LoVo (cell line): ENCODE results near the gene GGACT.

Experiments used
- DNase-seq: peaks from one replicate; pipeline ENCODE4 v3.0.0-alpha.2; 2016; ENCODE audit warnings: low spot score

Gene GGACT

GRCh38 chr13:100547791-100548201 lies 40.8 kb downstream of the GGACT start:
- DNase-seq, result no peak

GRCh38 chr13:100546713-100547405 lies 41.7 kb downstream of the GGACT start:
- DNase-seq, result no peak

DNA sequence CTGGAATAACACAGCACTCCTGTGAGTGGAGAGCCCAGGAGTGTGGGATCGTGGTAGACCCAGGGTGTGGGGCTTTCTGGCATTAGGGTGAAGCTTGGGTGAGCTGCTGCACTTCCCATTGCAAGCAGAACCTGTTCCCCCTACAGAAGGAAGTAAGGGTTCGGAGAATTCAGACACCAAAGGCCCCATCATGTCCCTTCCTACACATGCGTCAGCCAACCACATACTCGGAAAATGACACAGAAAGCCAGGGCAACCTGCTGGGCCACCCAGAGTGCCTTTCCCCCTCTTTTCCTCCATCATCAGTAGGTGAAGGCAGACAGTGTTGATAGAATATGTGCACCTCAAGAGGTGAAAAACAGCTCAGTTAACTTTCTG lies 42.9 kb downstream of the GGACT start:
- DNase-seq, result no peak

- no peak for DNase-seq
These were observed 43.5 kb downstream of the GGACT start for GRCh38 chr13:100544866-100545683.

DNA sequence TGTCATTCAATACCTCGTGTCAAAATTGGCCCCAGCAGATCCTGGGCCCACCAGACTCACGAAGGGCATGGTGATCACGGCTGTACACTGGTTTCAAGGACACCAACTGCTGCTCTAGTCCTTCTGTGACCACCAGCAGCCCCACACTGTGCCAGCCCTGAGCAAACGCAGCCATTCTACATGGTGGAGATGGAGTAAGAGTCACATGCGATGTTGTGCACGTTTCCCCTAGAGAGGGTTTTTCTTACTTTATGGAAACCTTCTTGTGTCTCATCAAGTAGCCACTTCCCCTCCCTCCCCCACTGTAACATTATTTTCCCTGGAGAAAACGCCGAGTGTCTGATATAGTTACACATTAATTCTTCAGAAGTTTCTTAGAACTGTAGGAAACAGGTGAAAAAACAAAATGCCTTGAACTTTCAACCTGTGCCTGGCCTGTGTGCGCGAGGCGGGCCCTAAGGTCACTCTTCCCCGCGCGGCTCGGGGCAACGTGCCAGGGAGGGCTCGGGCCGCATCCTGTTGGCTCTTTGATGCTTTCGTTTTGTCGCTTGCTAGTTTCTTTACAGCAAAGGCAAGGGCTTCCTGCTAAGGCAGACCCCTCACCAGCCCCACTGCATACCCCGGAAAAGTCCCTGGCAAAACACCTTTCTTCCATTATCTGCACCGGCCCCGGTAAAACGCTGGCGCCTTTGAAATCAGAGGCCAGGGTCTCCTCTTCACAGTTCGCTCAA lies 44.6 kb downstream of the GGACT start:
- no peak for DNase-seq

DNA sequence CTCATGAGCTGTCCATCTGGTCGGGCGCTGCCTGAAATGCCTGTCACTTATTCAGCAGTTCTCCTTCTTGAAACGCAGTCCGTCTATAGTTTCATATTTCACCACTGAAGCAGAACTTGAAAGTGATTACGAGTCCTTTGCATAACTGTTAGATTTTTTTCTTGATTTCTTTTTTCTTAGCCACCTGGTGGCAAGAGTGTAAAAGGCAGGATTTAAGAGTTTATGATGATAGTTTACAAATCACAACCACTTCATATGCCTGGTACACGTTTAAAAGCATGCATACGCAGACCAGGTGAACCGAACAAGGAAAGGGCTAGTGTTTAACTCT lies 45.8 kb downstream of the GGACT start:
- DNase-seq, result peak; percentile 9

DNA sequence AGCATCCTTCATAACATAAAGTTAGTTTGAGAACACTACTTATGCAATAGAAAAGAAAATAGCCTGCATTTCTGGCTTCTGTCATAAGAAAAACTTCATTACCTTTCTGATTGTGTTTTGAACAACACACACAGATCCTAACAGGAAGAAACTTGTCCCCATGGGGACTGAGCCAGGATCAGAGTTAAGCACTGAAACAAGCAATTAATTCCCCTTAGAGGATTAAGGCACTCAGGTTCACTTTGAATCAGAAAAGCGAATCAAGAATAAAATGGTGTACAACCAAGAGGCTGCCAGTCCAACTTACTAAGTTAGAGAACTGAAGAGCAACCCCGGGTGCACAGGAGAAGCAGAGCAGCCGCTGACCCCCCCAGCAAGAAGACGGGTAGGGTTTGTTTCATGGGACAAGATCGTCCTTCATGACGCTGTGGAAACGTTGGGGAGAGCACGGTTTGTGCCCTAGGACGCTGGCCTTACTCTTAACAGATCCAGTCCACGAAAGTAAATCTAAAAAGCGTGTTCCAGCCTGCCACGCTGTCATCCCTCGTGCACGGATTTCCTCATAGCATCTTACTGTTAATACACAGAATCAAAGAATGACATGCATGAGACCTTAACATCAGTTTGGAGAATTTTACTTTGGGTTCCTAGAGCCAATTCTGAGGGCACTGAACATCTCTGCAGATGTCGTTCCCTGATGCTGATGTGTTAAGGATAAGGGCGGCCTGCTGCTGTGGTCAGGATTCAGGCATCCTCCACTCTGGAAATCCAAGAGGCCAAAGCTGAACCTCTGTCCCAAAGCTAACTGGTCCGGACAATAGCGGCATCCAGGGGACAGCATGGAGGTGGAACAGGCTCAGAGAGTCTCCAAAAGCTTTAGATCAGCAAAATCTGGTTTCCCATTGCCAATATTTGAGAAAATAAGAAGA lies 46.4 kb downstream of the GGACT start:
- no peak for DNase-seq

DNA sequence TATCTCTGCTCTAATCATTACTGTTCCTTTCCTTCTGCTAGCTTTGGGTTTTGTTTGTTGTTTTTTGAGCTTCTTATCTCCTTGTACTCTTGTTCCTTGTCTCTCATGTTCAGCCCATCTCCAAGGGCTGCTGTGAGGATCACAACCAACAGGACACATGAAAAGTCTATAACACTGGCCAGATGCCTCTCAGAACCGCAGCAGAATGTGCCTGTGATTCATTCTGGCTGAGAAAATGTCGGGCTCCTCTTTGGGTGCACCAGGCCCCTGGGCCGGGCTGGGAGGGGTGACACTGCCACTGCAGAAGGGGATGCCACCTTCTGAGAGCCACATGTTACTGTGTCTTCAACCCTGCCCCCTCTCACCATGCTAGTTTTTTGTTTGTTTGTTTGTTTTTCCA lies 48.0 kb downstream of the GGACT start:
- no peak for DNase-seq

DNA sequence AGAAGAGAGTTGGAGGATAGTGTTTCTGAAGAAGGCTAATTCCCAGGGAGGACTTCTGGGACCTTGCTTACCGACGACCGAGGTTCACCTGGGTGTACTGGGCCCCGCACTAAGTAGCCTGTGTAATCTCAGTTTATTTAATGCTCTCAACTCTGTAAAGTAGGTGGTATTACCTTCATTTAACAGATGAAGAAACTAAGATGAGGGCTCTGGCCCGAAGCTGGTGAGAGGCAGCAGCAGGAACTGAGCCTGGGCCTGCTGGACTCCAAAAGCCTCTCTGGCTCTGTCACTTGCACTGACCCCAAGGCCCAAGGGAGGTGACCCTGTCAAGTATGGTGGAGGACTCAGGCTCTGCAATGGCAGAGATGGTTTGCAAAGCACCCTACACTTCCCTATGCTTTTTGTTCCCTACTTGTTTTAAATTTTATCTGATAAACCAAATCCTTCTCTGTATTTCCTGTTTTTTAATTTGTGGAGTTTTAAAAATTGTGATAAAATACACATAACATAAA lies 50.6 kb downstream of the GGACT start:
- no peak for DNase-seq

DNA sequence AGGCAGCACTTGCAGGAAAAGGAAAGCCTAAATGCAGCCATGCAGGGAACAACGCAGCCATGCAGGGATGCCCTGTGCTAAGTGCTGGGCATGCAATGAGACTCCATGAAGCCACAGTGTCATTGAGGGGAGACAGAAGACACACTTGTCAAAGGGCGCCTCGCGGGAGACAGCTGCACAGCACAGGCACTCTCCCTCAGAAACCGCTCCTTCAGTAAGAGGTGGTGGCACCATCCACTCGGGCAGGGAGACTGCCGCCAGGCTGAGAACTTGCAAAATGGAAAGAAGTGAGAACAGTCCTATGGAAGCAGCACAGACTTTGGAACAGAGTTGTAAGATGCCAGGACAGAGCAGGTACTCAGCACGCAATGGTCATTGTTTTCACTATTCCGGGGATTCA lies 51.1 kb downstream of the GGACT start:
- no peak for DNase-seq

- no peak for DNase-seq
These were observed 51.9 kb downstream of the GGACT start for GRCh38 chr13:100536643-100537180.

GRCh38 chr13:100535426-100536135 lies 53.0 kb downstream of the GGACT start:
- DNase-seq, result no peak

GRCh38 chr13:100534911-100535310 lies 53.7 kb downstream of the GGACT start:
- no peak for DNase-seq

GRCh38 chr13:100534147-100534843 lies 54.3 kb downstream of the GGACT start:
- DNase-seq, result no peak

- no peak for DNase-seq
These were observed 55.0 kb downstream of the GGACT start for GRCh38 chr13:100533588-100534041.

- DNase-seq, result no peak
These were observed 55.7 kb downstream of the GGACT start for GRCh38 chr13:100532836-100533435.

DNA sequence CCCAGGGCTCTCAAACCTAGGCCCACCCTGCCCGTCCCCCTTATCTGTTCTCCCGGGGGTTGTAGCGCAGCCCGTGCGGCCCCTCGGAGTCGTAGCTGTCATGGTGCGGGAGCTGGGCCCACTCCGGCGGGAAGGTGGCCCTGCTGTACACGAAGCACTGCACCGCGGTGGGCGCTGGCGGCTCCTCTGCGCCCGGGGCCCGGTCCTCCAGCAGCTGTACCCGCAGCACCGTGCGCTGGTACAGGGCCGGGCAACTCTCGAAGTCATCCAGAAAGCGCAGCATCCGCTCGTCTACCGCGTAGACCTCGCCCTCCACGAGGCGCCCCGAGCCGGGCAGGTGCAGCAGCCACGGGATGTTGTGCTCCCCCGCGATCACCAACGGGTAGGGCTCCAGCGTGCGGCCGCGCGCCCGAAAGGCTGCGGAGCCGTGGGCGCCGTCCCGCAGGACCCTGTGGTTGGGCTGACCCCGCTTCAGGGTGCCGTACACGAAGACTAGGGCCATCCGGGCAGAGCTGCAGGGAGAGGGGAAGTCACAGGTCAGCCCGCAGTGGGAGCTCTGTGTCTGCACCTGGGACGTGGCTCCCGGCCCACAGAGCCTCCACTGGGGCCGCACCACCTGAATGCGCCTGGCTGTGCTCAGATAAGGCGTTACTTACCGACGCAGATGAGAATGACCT lies 56.4 kb downstream of the GGACT start:
- no peak for DNase-seq

DNA sequence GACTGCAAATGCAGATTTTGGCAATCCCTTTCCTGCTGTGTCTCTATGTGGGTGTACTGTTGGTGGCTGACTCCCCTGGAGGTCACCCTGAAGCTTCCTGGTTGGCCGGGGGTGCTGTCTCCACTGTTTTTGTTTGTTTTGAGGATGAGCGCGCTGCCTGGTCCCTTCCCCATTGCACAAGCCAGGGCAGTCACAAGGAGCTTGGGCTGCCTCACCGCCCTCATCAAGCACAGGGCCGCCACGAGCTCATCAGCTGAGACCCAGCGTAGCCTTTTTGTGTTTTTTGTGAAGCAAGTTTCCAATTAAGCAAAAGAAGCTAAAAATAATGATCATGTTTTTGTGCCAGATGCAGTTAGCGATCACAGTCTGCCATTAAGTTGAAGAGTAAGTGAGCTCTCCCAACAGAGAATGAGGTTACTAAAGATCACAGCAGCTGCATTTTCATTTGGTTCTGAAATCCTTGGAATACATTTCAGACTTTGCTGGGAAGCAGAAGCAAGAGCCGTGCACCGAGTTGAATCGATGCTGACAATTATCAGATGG lies 57.8 kb downstream of the GGACT start:
- DNase-seq, result no peak
